ENCODE results near the gene ARHGEF7. TPM values are rescaled to one million over a fixed set of nuclear protein-coding genes. Genes with fewer than 3 reads are reported as not detected.
"Not testable (repeated sequence)": the region's sequence is repeated elsewhere in the genome, so short reads cannot be mapped to it uniquely, and the experiment has no call there.

ARHGEF7 gene
- total RNA-seq, 2 experiments from 2014 or later: 39.5 to 51.3 TPM

- no peak for TF ChIP-seq EZH2phosphoT487 (IDR thresholded peaks at IDR 0.05; ENCODE audit: borderline replicate concordance, low read depth, low read length)
- intact Hi-C loops (cut with micrococcal nuclease; ENCODE audit: unreplicated experiment): loop anchor here (2.0 to 10.0 kb wide), 3 partner anchors 35 to 473 kb away; partner anchors contain the start of genes ANKRD10 and ING1
- peaks cover 81% of the 10 kb centered on the region for H3K79me2 ChIP-seq (ENCODE audit: insufficient read depth, low read depth, low read length)
- POLR2A ChIA-PET: interaction anchor here (1.4 to 4.0 kb wide), 2 partner anchors 15 to 25 kb away, joined by 5 to 14 read pairs; no protein-coding TSS in a partner anchor
- no peak overlapping the region for H2AFZ ChIP-seq (ENCODE audit: low read length)
- peaks cover 27% of the 10 kb centered on the region for H3K36me3 ChIP-seq (ENCODE audit: insufficient read depth, low read length)
- peak overlapping the region; percentile 74 for H3K4me2 ChIP-seq (ENCODE audit: low read length)
- DNase-seq (ENCODE audit: low spot score): no peak
- peaks cover 36% of the 10 kb centered on the region for H3K4me1 ChIP-seq (ENCODE audit: insufficient read depth, low read length, poor library complexity, severe bottlenecking)
- BruUV-seq (replicated peaks): no TSS peak
- CTCF ChIA-PET (ENCODE audit: unreplicated experiment): no interaction called here
- H3K9me2 ChIP-seq (ENCODE audit: insufficient read depth, low read length): no peaks in the 10 kb centered on the region
- peak overlapping the region; percentile 69 for H3K4me3 ChIP-seq (ENCODE audit: low read depth, low read length, poor library complexity, severe bottlenecking)
- no peaks in the 10 kb centered on the region; the same call in 1 of the 2 replicates for H3K9me3 ChIP-seq (ENCODE audit: low read length)
- peaks cover 7% of the 10 kb centered on the region; the same call in 1 of the 2 replicates for H4K20me1 ChIP-seq (ENCODE audit: insufficient read depth, low read length)
- H3K27ac ChIP-seq (ENCODE audit: low read depth, low read length, poor library complexity, severe bottlenecking): peak overlapping the region; percentile 1
Observed at GRCh38 chr13:111187960-111188541, 72.9 kb downstream of the ARHGEF7 start.

- H3K27ac ChIP-seq (ENCODE audit: low read depth, low read length, poor library complexity, severe bottlenecking); H3K4me3 ChIP-seq (ENCODE audit: low read depth, low read length, poor library complexity, severe bottlenecking); H2AFZ ChIP-seq (ENCODE audit: low read length); BruUV-seq (replicated peaks); H3K9me3 ChIP-seq (ENCODE audit: low read length); CTCF ChIA-PET (ENCODE audit: unreplicated experiment); H3K9me2 ChIP-seq (ENCODE audit: insufficient read depth, low read length); H3K4me2 ChIP-seq (ENCODE audit: low read length); H4K20me1 ChIP-seq (ENCODE audit: insufficient read depth, low read length); DNase-seq (ENCODE audit: low spot score): not testable (repeated sequence)
- intact Hi-C loops (cut with micrococcal nuclease; ENCODE audit: unreplicated experiment): loop anchor here (10.0 kb wide), 2 partner anchors 274 to 474 kb away; partner anchors contain the start of genes ANKRD10 and ING1
- POLR2A ChIA-PET: interaction anchor here (1.3 to 4.0 kb wide), 3 partner anchors 10 to 20 kb away, joined by 4 to 14 read pairs (median 5); no protein-coding TSS in a partner anchor
- Histone ChIP-seq H3K4me1 (ENCODE audit: insufficient read depth, low read length, poor library complexity, severe bottlenecking) (peaks cover 26% of the 10 kb centered on the region), H3K79me2 (ENCODE audit: insufficient read depth, low read depth, low read length) (peaks cover 81% of the 10 kb centered on the region), H3K36me3 (ENCODE audit: insufficient read depth, low read length) (peaks cover 26% of the 10 kb centered on the region)
Observed at GRCh38 chr13:111189064-111189505, 74.0 kb downstream of the ARHGEF7 start.

GRCh38 chr13:111189516-111189915, 74.4 kb downstream of the ARHGEF7 start:
- Histone ChIP-seq H3K36me3 (ENCODE audit: insufficient read depth, low read length) (peaks cover 26% of the 10 kb centered on the region), H3K4me1 (ENCODE audit: insufficient read depth, low read length, poor library complexity, severe bottlenecking) (peaks cover 22% of the 10 kb centered on the region), H3K79me2 (ENCODE audit: insufficient read depth, low read depth, low read length) (peaks cover 86% of the 10 kb centered on the region)
- BruUV-seq (replicated peaks); H3K4me2 ChIP-seq (ENCODE audit: low read length); CTCF ChIA-PET (ENCODE audit: unreplicated experiment); H3K27ac ChIP-seq (ENCODE audit: low read depth, low read length, poor library complexity, severe bottlenecking); H3K4me3 ChIP-seq (ENCODE audit: low read depth, low read length, poor library complexity, severe bottlenecking); H4K20me1 ChIP-seq (ENCODE audit: insufficient read depth, low read length); DNase-seq (ENCODE audit: low spot score); H2AFZ ChIP-seq (ENCODE audit: low read length); H3K9me2 ChIP-seq (ENCODE audit: insufficient read depth, low read length); H3K9me3 ChIP-seq (ENCODE audit: low read length): not testable (repeated sequence)
- intact Hi-C loops (cut with micrococcal nuclease; ENCODE audit: unreplicated experiment): loop anchor here (10.0 kb wide), 2 partner anchors 275 to 475 kb away; partner anchors contain the start of genes ANKRD10 and ING1
- POLR2A ChIA-PET: interaction anchor here (1.3 to 4.0 kb wide), 3 partner anchors 9 to 19 kb away, joined by 4 to 14 read pairs (median 5); no protein-coding TSS in a partner anchor

- H3K4me2 ChIP-seq (ENCODE audit: low read length); H3K9me2 ChIP-seq (ENCODE audit: insufficient read depth, low read length); H3K4me3 ChIP-seq (ENCODE audit: low read depth, low read length, poor library complexity, severe bottlenecking); POLR2A ChIA-PET; BruUV-seq (replicated peaks); H4K20me1 ChIP-seq (ENCODE audit: insufficient read depth, low read length); intact Hi-C loops (cut with micrococcal nuclease; ENCODE audit: unreplicated experiment); CTCF ChIA-PET (ENCODE audit: unreplicated experiment); H3K27ac ChIP-seq (ENCODE audit: low read depth, low read length, poor library complexity, severe bottlenecking); H3K9me3 ChIP-seq (ENCODE audit: low read length); H2AFZ ChIP-seq (ENCODE audit: low read length); H3K4me1 ChIP-seq (ENCODE audit: insufficient read depth, low read length, poor library complexity, severe bottlenecking); DNase-seq (ENCODE audit: low spot score): not testable (repeated sequence)
- Histone ChIP-seq H3K36me3 (ENCODE audit: insufficient read depth, low read length) (peaks cover 34% of the 10 kb centered on the region), H3K79me2 (ENCODE audit: insufficient read depth, low read depth, low read length) (peaks cover 53% of the 10 kb centered on the region)
Observed at GRCh38 chr13:111193223-111193622, 78.1 kb downstream of the ARHGEF7 start.

GRCh38 chr13:111194651-111195050, 79.5 kb downstream of the ARHGEF7 start:
- H4K20me1 ChIP-seq (ENCODE audit: insufficient read depth, low read length); H3K9me2 ChIP-seq (ENCODE audit: insufficient read depth, low read length); H3K4me2 ChIP-seq (ENCODE audit: low read length); H3K4me3 ChIP-seq (ENCODE audit: low read depth, low read length, poor library complexity, severe bottlenecking); intact Hi-C loops (cut with micrococcal nuclease; ENCODE audit: unreplicated experiment); H2AFZ ChIP-seq (ENCODE audit: low read length); BruUV-seq (replicated peaks); CTCF ChIA-PET (ENCODE audit: unreplicated experiment); DNase-seq (ENCODE audit: low spot score); POLR2A ChIA-PET; H3K4me1 ChIP-seq (ENCODE audit: insufficient read depth, low read length, poor library complexity, severe bottlenecking); H3K9me3 ChIP-seq (ENCODE audit: low read length); H3K27ac ChIP-seq (ENCODE audit: low read depth, low read length, poor library complexity, severe bottlenecking): not testable (repeated sequence)
- Histone ChIP-seq H3K79me2 (ENCODE audit: insufficient read depth, low read depth, low read length) (peaks cover 49% of the 10 kb centered on the region), H3K36me3 (ENCODE audit: insufficient read depth, low read length) (peaks cover 32% of the 10 kb centered on the region)

- DNase-seq (ENCODE audit: low spot score); CTCF ChIA-PET (ENCODE audit: unreplicated experiment); H2AFZ ChIP-seq (ENCODE audit: low read length); H4K20me1 ChIP-seq (ENCODE audit: insufficient read depth, low read length); H3K9me3 ChIP-seq (ENCODE audit: low read length); BruUV-seq (replicated peaks); H3K9me2 ChIP-seq (ENCODE audit: insufficient read depth, low read length); H3K4me3 ChIP-seq (ENCODE audit: low read depth, low read length, poor library complexity, severe bottlenecking); intact Hi-C loops (cut with micrococcal nuclease; ENCODE audit: unreplicated experiment): not testable (repeated sequence)
- Histone ChIP-seq H3K27ac (ENCODE audit: low read depth, low read length, poor library complexity, severe bottlenecking) (peak overlapping the region; percentile 10), H3K4me1 (ENCODE audit: insufficient read depth, low read length, poor library complexity, severe bottlenecking) (peaks cover 51% of the 10 kb centered on the region), H3K4me2 (ENCODE audit: low read length) (peak overlapping the region; percentile 92; the same call in 1 of the 2 replicates), H3K79me2 (ENCODE audit: insufficient read depth, low read depth, low read length) (peaks cover 58% of the 10 kb centered on the region), H3K36me3 (ENCODE audit: insufficient read depth, low read length) (peaks cover 37% of the 10 kb centered on the region)
- POLR2A ChIA-PET: interaction anchor here (1.0 to 1.6 kb wide), 3 partner anchors 9 to 44 kb away, joined by 3 to 7 read pairs (median 5); no protein-coding TSS in a partner anchor
Observed at GRCh38 chr13:111198732-111199378, 83.7 kb downstream of the ARHGEF7 start.
